Right hindlimb (tissue), 1 donor: ENCODE data around the gene CFD.
A peak's percentile ranks its signal among the peaks of the same experiment; 100 is the strongest.
"Not testable (repeated sequence)": the region's sequence is repeated elsewhere in the genome, so short reads cannot be mapped to it uniquely, and the experiment has no call there.

Experiments used
- DNase-seq: peaks from one replicate; pipeline ENCODE4 v3.0.0-alpha.2; 2018

CFD gene

GRCh38 chr19:825897-826644, 33.4 kb upstream of the CFD start:
- DNase-seq, result no peak

- no peak for DNase-seq
Measured at GRCh38 chr19:827314-827709, 32.2 kb upstream of the CFD start.

- peak; percentile 25 for DNase-seq
Measured at GRCh38 chr19:827710-828321, 31.6 kb upstream of the CFD start, which contains the start of gene AZU1. TSS of gene AZU1 (plus strand) at chr19:827837. CDS start at chr19:827847, 10 bp downstream.

- DNase-seq, result no peak
Measured at GRCh38 chr19:829129-829758, 30.2 kb upstream of the CFD start.

- DNase-seq, result no peak
Measured at GRCh38 chr19:831407-832369, 27.8 kb upstream of the CFD start.

GRCh38 chr19:834216-834615, 25.2 kb upstream of the CFD start:
- DNase-seq, result no peak

GRCh38 chr19:835210-835810, 24.2 kb upstream of the CFD start:
- DNase-seq, result no peak

GRCh38 chr19:840519-841206, 18.8 kb upstream of the CFD start, which contains the start of gene PRTN3:
TSS of gene PRTN3 (plus strand) at chr19:840999. CDS start at chr19:841009, 10 bp downstream.
- DNase-seq, result no peak

GRCh38 chr19:842802-843179, 16.7 kb upstream of the CFD start:
- not testable (repeated sequence) for DNase-seq

GRCh38 chr19:843180-843835, 16.2 kb upstream of the CFD start:
- no peak for DNase-seq

- no peak for DNase-seq
Measured at GRCh38 chr19:843836-844545, 15.5 kb upstream of the CFD start.

- no peak for DNase-seq
Measured at GRCh38 chr19:844546-844971, 14.9 kb upstream of the CFD start.

- no peak for DNase-seq
Measured at GRCh38 chr19:845707-846521, 13.6 kb upstream of the CFD start.

- DNase-seq, result peak; percentile 17
Measured at GRCh38 chr19:848386-848921, 11.0 kb upstream of the CFD start.

GRCh38 chr19:849195-849594, 10.3 kb upstream of the CFD start:
- not testable (repeated sequence) for DNase-seq

GRCh38 chr19:850221-850978, 9.1 kb upstream of the CFD start:
- peak; percentile 88 for DNase-seq

- no peak for DNase-seq
Measured at GRCh38 chr19:850979-851335, 8.5 kb upstream of the CFD start.
